ENCODE data around the gene SERPINA1.
"Not testable (repeated sequence)": the region's sequence is repeated elsewhere in the genome, so short reads cannot be mapped to it uniquely, and the experiment has no call there.

Gene SERPINA1

DNA sequence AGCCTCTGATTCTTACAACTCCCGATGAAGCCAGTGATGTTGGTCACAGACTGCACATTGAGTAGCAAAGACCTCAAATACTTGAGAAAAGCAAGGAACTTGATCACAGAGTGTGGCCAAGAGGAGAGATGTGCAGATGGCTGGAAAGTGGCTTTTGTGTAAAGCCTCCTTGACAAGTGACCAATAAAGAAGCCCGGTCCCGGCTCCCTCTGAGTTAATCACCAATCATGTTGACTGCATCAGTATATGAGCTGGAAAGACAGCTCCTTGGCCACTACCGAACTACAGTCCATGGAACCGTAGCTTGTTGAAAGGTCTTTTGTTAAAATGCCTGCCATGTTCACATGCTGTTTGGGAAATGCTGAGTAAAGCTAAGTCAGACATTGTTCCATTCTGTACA lies 41.6 kb downstream of the SERPINA1 start:
- Histone ChIP-seq H3K27ac (ENCODE audit: insufficient read depth, low read length, poor library complexity, severe bottlenecking) (peak overlapping the region; percentile 68), H3K4me1 (ENCODE audit: control insufficient read depth, insufficient read depth, low read length, poor library complexity, severe bottlenecking) (peaks cover 11% of the 10 kb centered on the region), H3K4me3 (ENCODE audit: insufficient read depth, low read depth, low read length, poor library complexity, severe bottlenecking) (no peak overlapping the region), H3K9me3 (ENCODE audit: control insufficient read depth, low read length) (no peaks in the 10 kb centered on the region), H3K27me3 (replicated peaks; ENCODE audit: control insufficient read depth, insufficient read depth, low read length, poor library complexity, severe bottlenecking) (no peaks in the 10 kb centered on the region), H3K36me3 (ENCODE audit: control insufficient read depth, insufficient read depth, low read length) (no peaks in the 10 kb centered on the region)
- DNase-seq, result no peak

DNA sequence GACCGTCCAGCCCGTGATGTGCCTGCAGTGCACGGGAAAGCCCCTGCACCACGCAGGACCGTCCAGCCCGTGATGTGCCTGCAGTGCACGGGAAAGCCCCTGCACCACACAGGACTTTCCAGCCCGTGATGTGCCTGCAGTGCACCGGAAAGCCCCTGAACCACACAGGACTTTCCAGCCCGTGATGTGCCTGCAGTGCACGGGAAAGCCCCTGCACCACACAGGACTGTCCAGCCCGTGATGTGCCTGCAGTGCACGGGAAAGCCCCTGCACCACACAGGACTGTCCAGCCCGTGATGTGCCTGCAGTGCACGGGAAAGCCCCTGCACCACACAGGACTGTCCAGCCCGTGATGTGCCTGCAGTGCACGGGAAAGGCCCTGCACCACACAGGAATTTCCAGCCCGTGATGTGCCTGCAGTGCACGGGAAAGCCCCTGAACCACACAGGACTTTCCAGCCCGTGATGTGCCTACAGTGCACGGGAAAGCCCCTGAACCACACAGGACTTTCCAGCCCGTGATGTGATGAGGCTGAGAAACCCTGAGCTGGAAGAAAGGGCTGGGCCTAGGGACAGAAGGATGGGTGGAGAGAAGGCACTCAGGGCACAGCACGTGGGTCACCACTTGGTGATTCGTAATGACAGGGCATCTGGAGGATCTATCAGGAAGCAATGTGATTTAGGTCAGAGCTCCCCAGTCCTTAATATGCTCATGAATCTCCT lies 42.2 kb downstream of the SERPINA1 start:
- Histone ChIP-seq H3K4me1 (ENCODE audit: control insufficient read depth, insufficient read depth, low read length, poor library complexity, severe bottlenecking) (peaks cover 11% of the 10 kb centered on the region), H3K27ac (ENCODE audit: insufficient read depth, low read length, poor library complexity, severe bottlenecking) (peak overlapping the region; percentile 68)
- H3K4me3 ChIP-seq (ENCODE audit: insufficient read depth, low read depth, low read length, poor library complexity, severe bottlenecking); H3K36me3 ChIP-seq (ENCODE audit: control insufficient read depth, insufficient read depth, low read length); H3K27me3 ChIP-seq (replicated peaks; ENCODE audit: control insufficient read depth, insufficient read depth, low read length, poor library complexity, severe bottlenecking); H3K9me3 ChIP-seq (ENCODE audit: control insufficient read depth, low read length): not testable (repeated sequence)
- peak; percentile 40 to 59 (median 41) for DNase-seq

DNA sequence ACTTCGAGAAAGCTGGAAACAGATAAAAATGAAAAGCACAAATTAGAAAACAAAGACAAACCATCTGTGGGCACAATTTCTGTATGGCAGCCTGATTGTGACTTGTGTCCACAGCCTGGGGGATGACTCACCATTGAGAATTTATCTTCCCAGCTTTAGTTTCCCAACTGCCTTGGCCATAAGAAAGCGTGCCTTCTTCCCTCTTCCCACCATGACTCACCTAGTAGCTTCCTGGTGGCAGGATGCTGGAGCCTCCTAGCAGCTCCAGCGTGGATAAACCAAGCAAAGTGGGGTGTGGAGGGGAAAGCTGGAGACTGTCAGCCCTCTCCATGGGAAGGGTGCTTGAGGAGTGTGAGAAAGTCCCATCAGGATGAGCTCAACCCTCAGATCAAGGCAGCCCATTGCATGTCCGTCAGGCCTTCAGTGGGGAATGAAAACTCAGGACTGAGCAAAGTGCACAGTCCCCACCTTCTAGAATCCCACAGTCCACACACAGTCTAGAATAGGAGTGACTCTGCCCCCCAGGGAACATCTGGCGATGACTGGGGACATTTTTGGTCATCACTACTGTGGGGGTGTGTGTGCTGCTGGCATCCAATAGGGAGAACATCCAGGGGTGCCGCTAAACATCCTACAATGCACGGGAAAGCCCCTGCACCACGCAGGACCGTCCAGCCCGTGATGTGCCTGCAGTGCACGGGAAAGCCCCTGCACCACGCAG lies 42.9 kb downstream of the SERPINA1 start:
- H3K4me1 ChIP-seq (ENCODE audit: control insufficient read depth, insufficient read depth, low read length, poor library complexity, severe bottlenecking), result peaks cover 11% of the 10 kb centered on the region
- no peaks in the 10 kb centered on the region for H3K27me3 ChIP-seq (replicated peaks; ENCODE audit: control insufficient read depth, insufficient read depth, low read length, poor library complexity, severe bottlenecking)
- no peaks in the 10 kb centered on the region for H3K36me3 ChIP-seq (ENCODE audit: control insufficient read depth, insufficient read depth, low read length)
- H3K9me3 ChIP-seq (ENCODE audit: control insufficient read depth, low read length), result no peaks in the 10 kb centered on the region
- peak overlapping the region; percentile 59 for H3K27ac ChIP-seq (ENCODE audit: insufficient read depth, low read length, poor library complexity, severe bottlenecking)
- DNase-seq, result peak in 1 of 3 donors; percentile 30
- no peak overlapping the region for H3K4me3 ChIP-seq (ENCODE audit: insufficient read depth, low read depth, low read length, poor library complexity, severe bottlenecking)

DNA sequence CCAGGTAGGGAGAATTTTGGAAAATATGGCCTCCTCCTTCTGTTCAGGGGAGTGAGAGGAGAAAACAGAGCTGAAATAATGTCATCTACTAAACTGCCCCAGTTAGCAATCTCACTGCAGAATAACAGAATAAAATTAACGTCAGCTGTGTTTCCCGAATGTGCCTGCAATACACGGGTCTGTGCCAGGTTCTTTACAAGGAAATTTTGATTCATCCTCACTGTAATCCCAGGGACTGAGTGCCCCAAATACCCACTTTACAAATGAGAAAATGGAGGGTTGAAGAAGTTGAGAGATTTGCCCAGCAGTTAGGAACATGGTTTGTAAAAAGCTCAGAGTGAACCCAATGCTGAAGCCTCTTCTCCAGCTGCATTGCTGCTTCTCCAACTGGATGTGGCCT lies 44.0 kb downstream of the SERPINA1 start:
- H3K36me3 ChIP-seq (ENCODE audit: control insufficient read depth, insufficient read depth, low read length), result no peaks in the 10 kb centered on the region
- H3K9me3 ChIP-seq (ENCODE audit: control insufficient read depth, low read length), result no peaks in the 10 kb centered on the region
- no peaks in the 10 kb centered on the region for H3K27me3 ChIP-seq (replicated peaks; ENCODE audit: control insufficient read depth, insufficient read depth, low read length, poor library complexity, severe bottlenecking)
- H3K4me3 ChIP-seq (ENCODE audit: insufficient read depth, low read depth, low read length, poor library complexity, severe bottlenecking), result no peak overlapping the region
- peaks cover 11% of the 10 kb centered on the region for H3K4me1 ChIP-seq (ENCODE audit: control insufficient read depth, insufficient read depth, low read length, poor library complexity, severe bottlenecking)
- H3K27ac ChIP-seq (ENCODE audit: insufficient read depth, low read length, poor library complexity, severe bottlenecking), result no peak overlapping the region
- no peak for DNase-seq

DNA sequence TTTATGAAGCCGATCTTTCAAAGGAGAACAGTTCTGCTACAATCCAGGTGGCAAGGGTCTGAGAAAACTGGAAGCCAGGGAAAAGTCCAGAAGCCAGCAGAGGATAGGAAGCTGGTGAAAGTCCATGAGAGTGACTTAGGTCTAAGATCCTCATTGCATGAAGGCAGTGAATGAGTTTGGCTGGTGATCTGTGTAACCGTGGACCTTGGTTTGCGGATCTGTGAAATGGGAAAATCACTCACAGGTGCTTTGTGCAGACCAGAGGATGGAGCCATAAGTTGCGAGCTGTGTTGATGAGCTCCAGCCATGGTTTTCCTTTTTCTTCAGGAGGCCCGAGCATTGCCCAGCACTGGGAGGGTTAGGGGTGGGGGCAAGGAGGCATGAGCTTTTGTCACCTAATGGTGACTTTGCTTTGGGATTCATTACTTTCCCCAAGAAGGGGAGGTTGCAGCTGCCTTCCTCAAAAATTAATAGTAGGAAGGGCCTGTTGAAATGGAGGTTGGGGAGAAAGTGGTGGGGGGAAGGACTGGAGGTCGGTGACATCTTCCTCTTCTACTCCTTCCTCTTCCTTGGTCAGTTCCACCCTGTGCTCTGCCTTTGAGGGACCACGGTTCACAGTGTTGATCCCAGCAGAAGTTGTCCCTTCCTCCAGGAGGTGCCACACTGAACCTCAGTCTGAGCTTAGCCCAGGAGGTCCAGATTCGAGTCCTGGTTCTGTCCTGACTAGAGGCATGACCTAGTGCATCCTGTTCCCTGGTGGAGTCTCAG lies 45.0 kb downstream of the SERPINA1 start:
- Histone ChIP-seq H3K4me1 (ENCODE audit: control insufficient read depth, insufficient read depth, low read length, poor library complexity, severe bottlenecking) (peaks cover 11% of the 10 kb centered on the region), H3K36me3 (ENCODE audit: control insufficient read depth, insufficient read depth, low read length) (no peaks in the 10 kb centered on the region), H3K4me3 (ENCODE audit: insufficient read depth, low read depth, low read length, poor library complexity, severe bottlenecking) (no peak overlapping the region), H3K27me3 (replicated peaks; ENCODE audit: control insufficient read depth, insufficient read depth, low read length, poor library complexity, severe bottlenecking) (no peaks in the 10 kb centered on the region), H3K27ac (ENCODE audit: insufficient read depth, low read length, poor library complexity, severe bottlenecking) (no peak overlapping the region), H3K9me3 (ENCODE audit: control insufficient read depth, low read length) (no peaks in the 10 kb centered on the region)
- no peak for DNase-seq

DNA sequence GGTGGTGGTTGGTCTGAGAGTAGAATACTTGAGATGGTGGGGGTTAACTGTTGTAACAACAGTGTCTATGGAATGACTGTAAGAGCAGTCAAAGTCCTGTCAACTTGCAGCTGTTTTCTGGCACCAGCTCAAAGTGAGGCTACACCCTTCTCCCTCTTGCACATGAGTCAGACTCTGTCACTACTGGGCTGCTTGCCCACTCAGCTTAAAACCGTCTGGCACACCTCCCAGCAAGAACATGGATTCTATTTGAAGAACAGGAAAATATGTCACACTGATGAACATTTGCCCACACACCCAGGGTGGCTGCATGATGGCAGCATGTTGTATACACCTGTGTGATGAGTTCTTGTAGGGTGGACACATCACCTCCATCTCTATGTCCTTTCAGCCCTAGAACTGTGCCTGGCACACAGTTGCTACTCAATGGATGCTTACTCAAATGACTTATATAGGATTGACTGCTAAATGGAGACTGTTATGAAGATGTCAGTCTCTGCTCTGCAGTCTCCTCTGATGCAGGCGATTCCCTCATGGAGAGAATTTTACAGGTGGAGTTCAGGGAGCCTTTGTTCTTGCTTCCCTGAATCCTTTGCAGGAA lies 46.0 kb downstream of the SERPINA1 start:
- Histone ChIP-seq H3K4me3 (ENCODE audit: insufficient read depth, low read depth, low read length, poor library complexity, severe bottlenecking) (no peak overlapping the region), H3K9me3 (ENCODE audit: control insufficient read depth, low read length) (no peaks in the 10 kb centered on the region), H3K27ac (ENCODE audit: insufficient read depth, low read length, poor library complexity, severe bottlenecking) (no peak overlapping the region), H3K36me3 (ENCODE audit: control insufficient read depth, insufficient read depth, low read length) (no peaks in the 10 kb centered on the region), H3K27me3 (replicated peaks; ENCODE audit: control insufficient read depth, insufficient read depth, low read length, poor library complexity, severe bottlenecking) (no peaks in the 10 kb centered on the region), H3K4me1 (ENCODE audit: control insufficient read depth, insufficient read depth, low read length, poor library complexity, severe bottlenecking) (peaks cover 11% of the 10 kb centered on the region)
- DNase-seq, result no peak

DNA sequence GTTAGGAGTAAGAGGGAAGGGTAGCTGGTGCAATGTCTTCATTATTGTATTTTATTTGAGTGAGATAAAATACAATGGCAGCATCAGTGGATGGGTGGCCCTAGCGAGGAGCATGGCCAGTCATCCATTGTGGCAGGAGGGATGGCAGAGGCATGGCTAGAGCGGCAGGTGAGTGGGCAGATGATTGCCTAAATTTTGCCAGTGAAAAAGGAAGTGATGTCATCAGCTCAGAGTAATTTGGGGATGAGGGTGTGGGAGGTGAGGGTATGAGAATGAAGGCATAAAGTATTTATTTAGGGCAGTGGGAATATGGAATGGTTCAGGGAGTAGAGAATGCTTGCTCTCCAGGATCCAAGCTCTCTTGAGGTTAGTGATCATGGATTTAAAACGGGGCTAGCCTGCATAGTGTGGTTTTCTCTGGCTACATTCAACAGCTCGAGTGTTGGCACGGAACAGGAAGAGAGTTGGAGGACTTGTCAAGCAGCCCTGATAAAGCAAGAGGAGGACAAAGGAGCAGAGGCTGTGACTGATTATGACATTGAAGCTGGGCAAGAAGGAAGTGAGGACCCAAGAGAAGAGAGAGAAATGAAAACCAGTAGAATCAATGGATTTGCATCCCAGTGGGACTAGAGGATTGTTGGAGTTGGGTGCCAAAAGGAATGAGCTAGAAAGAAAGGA lies 46.6 kb downstream of the SERPINA1 start:
- H3K27me3 ChIP-seq (replicated peaks; ENCODE audit: control insufficient read depth, insufficient read depth, low read length, poor library complexity, severe bottlenecking), result no peaks in the 10 kb centered on the region
- no peak overlapping the region for H3K27ac ChIP-seq (ENCODE audit: insufficient read depth, low read length, poor library complexity, severe bottlenecking)
- DNase-seq, result no peak
- H3K4me3 ChIP-seq (ENCODE audit: insufficient read depth, low read depth, low read length, poor library complexity, severe bottlenecking), result no peak overlapping the region
- peaks cover 5% of the 10 kb centered on the region for H3K4me1 ChIP-seq (ENCODE audit: control insufficient read depth, insufficient read depth, low read length, poor library complexity, severe bottlenecking)
- no peaks in the 10 kb centered on the region for H3K9me3 ChIP-seq (ENCODE audit: control insufficient read depth, low read length)
- no peaks in the 10 kb centered on the region for H3K36me3 ChIP-seq (ENCODE audit: control insufficient read depth, insufficient read depth, low read length)

DNA sequence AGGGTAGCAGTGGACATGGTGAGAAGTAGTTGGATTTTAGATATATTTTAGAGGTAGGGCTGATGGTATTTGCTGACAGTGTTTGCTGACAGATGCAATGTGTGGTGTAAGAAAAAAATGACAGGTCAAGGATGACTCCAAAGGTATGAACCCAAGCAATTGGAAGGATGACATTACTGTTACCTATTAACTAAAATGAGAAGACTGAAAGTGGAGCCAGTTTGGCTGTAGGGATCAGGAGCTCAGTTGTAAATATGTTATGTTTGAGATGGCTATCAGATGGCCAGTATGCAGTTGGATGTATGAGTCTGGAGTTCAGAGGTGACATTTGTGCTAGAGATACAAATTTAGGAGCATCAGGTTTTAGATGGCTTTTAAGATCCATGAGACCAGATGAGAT lies 47.9 kb downstream of the SERPINA1 start:
- no peak overlapping the region for H3K4me3 ChIP-seq (ENCODE audit: insufficient read depth, low read depth, low read length, poor library complexity, severe bottlenecking)
- no peaks in the 10 kb centered on the region for H3K27me3 ChIP-seq (replicated peaks; ENCODE audit: control insufficient read depth, insufficient read depth, low read length, poor library complexity, severe bottlenecking)
- no peaks in the 10 kb centered on the region for H3K9me3 ChIP-seq (ENCODE audit: control insufficient read depth, low read length)
- DNase-seq, result no peak
- no peaks in the 10 kb centered on the region for H3K36me3 ChIP-seq (ENCODE audit: control insufficient read depth, insufficient read depth, low read length)
- no peak overlapping the region for H3K27ac ChIP-seq (ENCODE audit: insufficient read depth, low read length, poor library complexity, severe bottlenecking)
- no peaks in the 10 kb centered on the region for H3K4me1 ChIP-seq (ENCODE audit: control insufficient read depth, insufficient read depth, low read length, poor library complexity, severe bottlenecking)

DNA sequence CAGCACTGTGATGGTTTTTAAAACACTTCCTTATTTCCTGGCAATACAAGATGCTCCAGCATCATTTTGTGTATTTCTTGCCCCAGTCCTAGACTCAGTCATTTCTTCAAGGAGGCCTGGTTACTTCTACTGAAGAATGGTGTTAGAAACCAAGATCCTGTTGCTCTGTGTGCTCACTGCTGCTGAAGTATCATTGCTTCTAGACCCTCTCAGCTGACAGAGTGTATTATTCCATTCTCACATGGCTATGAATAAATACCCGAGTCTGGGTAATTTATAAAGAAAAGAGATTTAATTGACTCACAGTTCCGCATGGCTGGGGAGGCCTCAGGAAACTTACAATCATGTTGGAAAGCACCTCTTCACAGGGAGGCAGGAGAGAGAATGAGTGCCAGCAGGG lies 50.4 kb downstream of the SERPINA1 start:
- Histone ChIP-seq H3K27me3 (replicated peaks; ENCODE audit: control insufficient read depth, insufficient read depth, low read length, poor library complexity, severe bottlenecking) (no peaks in the 10 kb centered on the region), H3K27ac (ENCODE audit: insufficient read depth, low read length, poor library complexity, severe bottlenecking) (no peak overlapping the region), H3K36me3 (ENCODE audit: control insufficient read depth, insufficient read depth, low read length) (no peaks in the 10 kb centered on the region), H3K4me3 (ENCODE audit: insufficient read depth, low read depth, low read length, poor library complexity, severe bottlenecking) (no peak overlapping the region), H3K4me1 (ENCODE audit: control insufficient read depth, insufficient read depth, low read length, poor library complexity, severe bottlenecking) (no peaks in the 10 kb centered on the region), H3K9me3 (ENCODE audit: control insufficient read depth, low read length) (no peaks in the 10 kb centered on the region)
- DNase-seq, result no peak
